Measurements from ENCODE around the gene MFSD11. TPM values are rescaled to one million over a fixed set of nuclear protein-coding genes. Genes with fewer than 3 reads are reported as not detected.

MFSD11 gene
- polyA plus RNA-seq, 4 donors, result 22.7 to 33.7 (median 28.0) TPM

- peak in 1 of 4 donors; percentile 39 for DNase-seq (ENCODE audit: low read depth in 4 of 4, low spot score in 2 of 4)
Measured at GRCh38 chr17:76826330-76827068, 88.6 kb downstream of the MFSD11 start.

GRCh38 chr17:76827736-76828135 is 89.8 kb downstream of the MFSD11 start:
- no peak for DNase-seq (ENCODE audit: low read depth in 4 of 4, low spot score in 2 of 4)

Other genes with a start within 250 kb of the MFSD11 start
- 1 to 10 TPM; 4.8 to 9.2 (median 7.7) TPM for gene RHBDF2, start 236.7 kb upstream of the MFSD11 start, polyA plus RNA-seq (ENCODE audit: insufficient read length in 4 of 4)
- gene CYGB, start 200.4 kb upstream of the MFSD11 start, polyA plus RNA-seq (ENCODE audit: insufficient read length in 4 of 4), result 10 to 100 TPM; 12.2 to 23.4 (median 14.9) TPM
- 1 to 10 TPM; 2.6 to 6.3 (median 4.1) TPM for gene PRCD, start 198.1 kb upstream of the MFSD11 start, polyA plus RNA-seq (ENCODE audit: insufficient read length in 4 of 4)
- 10 to 100 TPM in 2 of 4 donors, 1 to 10 TPM in 2; 9.3 to 13.8 (median 9.8) TPM for gene ST6GALNAC2, start 152.3 kb upstream of the MFSD11 start, polyA plus RNA-seq (ENCODE audit: insufficient read length in 4 of 4)
- gene ST6GALNAC1, start 94.4 kb upstream of the MFSD11 start, polyA plus RNA-seq (ENCODE audit: insufficient read length in 4 of 4), result under 1 TPM; 0.33 to 0.81 (median 0.37) TPM
- gene MXRA7, start 27.2 kb upstream of the MFSD11 start, polyA plus RNA-seq (ENCODE audit: insufficient read length in 4 of 4), result 100 to 1,000 TPM in 2 of 4 donors, 10 to 100 TPM in 2; 87.3 to 119 (median 105) TPM
- 10 to 100 TPM; 19.6 to 30.6 (median 23.7) TPM for gene JMJD6, start 11.5 kb upstream of the MFSD11 start, polyA plus RNA-seq (ENCODE audit: insufficient read length in 4 of 4)
- 10 to 100 TPM; 38.3 to 47.6 (median 40.0) TPM for gene METTL23, start 11.3 kb upstream of the MFSD11 start, polyA plus RNA-seq (ENCODE audit: insufficient read length in 4 of 4)
- gene SRSF2, start 788 bp upstream of the MFSD11 start, polyA plus RNA-seq (ENCODE audit: insufficient read length in 4 of 4), result 100 to 1,000 TPM; 349 to 424 (median 370) TPM
- gene MGAT5B, start 130.3 kb downstream of the MFSD11 start, polyA plus RNA-seq (ENCODE audit: insufficient read length in 4 of 4), result 1 to 10 TPM in 3 of 4 donors, under 1 TPM in 1; 0.81 to 3.0 (median 1.9) TPM

Data from left renal cortex interstitium (tissue), 4 donors.